Lower leg skin (tissue), 4 donors: ENCODE measurements around the gene DMXL2. TPM values are rescaled to one million over a fixed set of nuclear protein-coding genes. Genes with fewer than 3 reads are reported as not detected.

Experiments
- DNase-seq, 2 donors: peaks; one replicate each; pipeline ENCODE4 v3.0.0-alpha.2; 2019; ENCODE audit warnings: low spot score in 2 of 2
- H3K4me3 ChIP-seq: fragments of 200-600 bp; sonication (generic); 2 replicates; pipeline ENCODE4 v1.5.1; 2017; ENCODE audit warnings: mild to moderate bottlenecking, low read depth; ENCODE audit not compliant: poor library complexity, severe bottlenecking
- POLR2A ChIP-seq, 2 donors: fragments of 450-650 bp; IDR thresholded peaks; one replicate each; pipeline ENCODE4 v1.6.1; 2016 to 2017; ENCODE audit warnings: antibody characterized with exemption in 2 of 2, mild to moderate bottlenecking in 1 of 2, moderate library complexity in 1 of 2
- WGBS, 2 donors: methylation state at CpG; one replicate each; pipeline ENCODE4 v1.1.5; 2018; 5-methylcytosine and 5-hydroxymethylcytosine counted together
- intact Hi-C: fragments of 100-400 bp; cut with DNase I; formaldehyde crosslinking; loops from one replicate; pipeline ENCODE4 v1.15.0; 2023; ENCODE audit warnings: low total_unique reads
- total RNA-seq, 4 donors: library from RNA; depleted of rRNA; stranded (reverse); fragments of >200 nt; gene quantifications; one replicate each; pipeline ENCODE4 v1.1.0, GENCODE V29; 2016
- TF ChIP-seq, protein P1 (sequence below), 3 donors: fragments of 450-650 bp; IDR thresholded peaks; one replicate each; pipeline ENCODE4 v1.5.1; 2016; ENCODE audit warnings: antibody characterized with exemption in 3 of 3, mild to moderate bottlenecking in 3 of 3, moderate library complexity in 2 of 3

DMXL2 gene
- total RNA-seq, 4 donors from 2014 or later: 4.0 to 10.5 (median 6.6) TPM

- intact Hi-C loops: no loop called here
- TF ChIP-seq, protein P1, sequence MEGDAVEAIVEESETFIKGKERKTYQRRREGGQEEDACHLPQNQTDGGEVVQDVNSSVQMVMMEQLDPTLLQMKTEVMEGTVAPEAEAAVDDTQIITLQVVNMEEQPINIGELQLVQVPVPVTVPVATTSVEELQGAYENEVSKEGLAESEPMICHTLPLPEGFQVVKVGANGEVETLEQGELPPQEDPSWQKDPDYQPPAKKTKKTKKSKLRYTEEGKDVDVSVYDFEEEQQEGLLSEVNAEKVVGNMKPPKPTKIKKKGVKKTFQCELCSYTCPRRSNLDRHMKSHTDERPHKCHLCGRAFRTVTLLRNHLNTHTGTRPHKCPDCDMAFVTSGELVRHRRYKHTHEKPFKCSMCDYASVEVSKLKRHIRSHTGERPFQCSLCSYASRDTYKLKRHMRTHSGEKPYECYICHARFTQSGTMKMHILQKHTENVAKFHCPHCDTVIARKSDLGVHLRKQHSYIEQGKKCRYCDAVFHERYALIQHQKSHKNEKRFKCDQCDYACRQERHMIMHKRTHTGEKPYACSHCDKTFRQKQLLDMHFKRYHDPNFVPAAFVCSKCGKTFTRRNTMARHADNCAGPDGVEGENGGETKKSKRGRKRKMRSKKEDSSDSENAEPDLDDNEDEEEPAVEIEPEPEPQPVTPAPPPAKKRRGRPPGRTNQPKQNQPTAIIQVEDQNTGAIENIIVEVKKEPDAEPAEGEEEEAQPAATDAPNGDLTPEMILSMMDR (IDR thresholded peaks at IDR 0.05): no peak
- H3K4me3 ChIP-seq: no peak overlapping the region
- peak; percentile 11 to 90 for DNase-seq
- WGBS, 2 donors: 32 to 34% methylated on average over 12 of the region's 12 CpGs
Observed at GRCh38 chr15:51401872-51402517, 220.6 kb downstream of the DMXL2 start.

DNA sequence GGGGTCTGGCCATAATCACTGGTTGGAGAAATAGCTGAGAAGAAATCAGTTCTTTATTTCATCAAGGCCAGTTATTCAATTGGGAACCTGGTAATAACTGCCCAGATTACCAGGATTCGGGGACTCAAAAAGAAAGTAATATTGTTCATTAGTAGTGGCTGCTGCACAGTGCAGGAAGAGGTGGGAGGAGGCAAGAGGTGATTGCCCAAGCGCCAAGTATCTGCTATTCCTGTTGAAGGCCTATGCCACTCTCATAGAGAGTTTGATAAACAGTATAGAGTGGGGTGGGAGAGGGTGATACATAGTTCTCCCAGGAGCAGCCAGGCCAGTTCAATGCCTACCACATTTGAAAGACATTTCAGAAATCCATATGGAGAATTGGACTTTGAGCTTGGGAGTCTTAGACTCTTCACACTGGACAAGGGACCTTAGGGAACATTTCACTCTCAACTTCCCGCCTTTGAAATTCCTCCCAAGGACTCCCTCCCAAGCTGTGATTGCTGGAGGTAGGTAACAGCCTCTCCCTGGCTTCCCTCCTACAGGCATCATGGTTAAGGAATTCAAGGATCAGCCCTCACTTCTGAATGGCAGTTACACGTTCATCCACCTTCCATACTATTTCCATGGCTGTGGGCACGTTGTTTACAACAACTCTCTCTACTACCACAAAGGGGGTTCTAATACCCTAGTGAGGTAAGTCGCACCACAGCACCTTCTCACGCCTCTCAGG is 221.4 kb downstream of the DMXL2 start:
- peak in 1 of 2 donors; percentile 31 for DNase-seq
- intact Hi-C loops: no loop called here
- H3K4me3 ChIP-seq: no peak overlapping the region
- TF ChIP-seq, protein P1 (IDR thresholded peaks at IDR 0.05): no peak
- TF ChIP-seq POLR2A (IDR thresholded peaks at IDR 0.05): no peak
- WGBS, 2 donors: 87 to 88% methylated on average over 7 of the region's 7 CpGs

GRCh38 chr15:51398626-51399025 is 223.9 kb downstream of the DMXL2 start:
- peak in 1 of 2 donors; percentile 40 for DNase-seq
- 73 to 77% methylated on average over 9 of the region's 9 CpGs for WGBS, 2 donors
- H3K4me3 ChIP-seq: no peak overlapping the region
- TF ChIP-seq, protein P1 (IDR thresholded peaks at IDR 0.05): no peak
- no peak for TF ChIP-seq POLR2A (IDR thresholded peaks at IDR 0.05)
- intact Hi-C loops: no loop called here

Other genes starting within 250 kb of the DMXL2 start
- gene SCG3, start 58.7 kb upstream of the DMXL2 start, total RNA-seq: under 1 TPM in 1 of 4 donors, not detected in 3; 0.13 TPM
- gene LYSMD2, start 114.9 kb upstream of the DMXL2 start, total RNA-seq: 10 to 100 TPM in 2 of 4 donors, 1 to 10 TPM in 2; 6.6 to 17.9 (median 13.0) TPM
- 1 to 10 TPM; 6.6 to 9.3 (median 7.5) TPM for gene TMOD2, start 128.8 kb upstream of the DMXL2 start, total RNA-seq
- gene TMOD3, start 206.9 kb upstream of the DMXL2 start, total RNA-seq: 10 to 100 TPM; 35.4 to 47.2 (median 38.6) TPM